ENCODE data around the gene RNF187.
A peak's percentile ranks its signal among the peaks of the same experiment; 100 is the strongest.
"Not testable (repeated sequence)": the region's sequence is repeated elsewhere in the genome, so short reads cannot be mapped to it uniquely, and the experiment has no call there.

Gene RNF187

GRCh38 chr1:228463559-228464455 is 23.4 kb upstream of the RNF187 start:
- peak; percentile 17 for ATAC-seq (ENCODE audit: low read depth)
- TF ChIP-seq CTCF (IDR thresholded peaks at IDR 0.05; ENCODE audit: poor library complexity, severe bottlenecking): no peak

GRCh38 chr1:228464487-228464983 is 22.6 kb upstream of the RNF187 start:
- Histone ChIP-seq H3K4me3 (ENCODE audit: severe bottlenecking) (peak overlapping the region; percentile 33), H3K27me3 (ENCODE audit: insufficient read depth, poor library complexity, severe bottlenecking) (no peaks in the 10 kb centered on the region), H3K9me3 (ENCODE audit: severe bottlenecking) (no peaks in the 10 kb centered on the region), H3K36me3 (ENCODE audit: low read depth) (no peaks in the 10 kb centered on the region), H3K4me1 (ENCODE audit: insufficient read depth, poor library complexity, severe bottlenecking) (no peaks in the 10 kb centered on the region), H3K27ac (ENCODE audit: poor library complexity, severe bottlenecking) (no peak overlapping the region)
- ATAC-seq (ENCODE audit: low read depth) (peak; percentile 92), DNase-seq (ENCODE audit: low spot score) (no peak)
- TF ChIP-seq CTCF (IDR thresholded peaks at IDR 0.05; ENCODE audit: poor library complexity, severe bottlenecking): no peak

More at GRCh38 chr1:228463559-228464455, 23.4 kb upstream of the RNF187 start:
- H3K27me3 ChIP-seq (ENCODE audit: insufficient read depth, poor library complexity, severe bottlenecking): no peaks in the 10 kb centered on the region
- no peak overlapping the region for H3K27ac ChIP-seq (ENCODE audit: poor library complexity, severe bottlenecking)
- H3K4me3 ChIP-seq (ENCODE audit: severe bottlenecking): peak overlapping the region; percentile 33
- DNase-seq (ENCODE audit: low spot score): no peak
- no peaks in the 10 kb centered on the region for H3K9me3 ChIP-seq (ENCODE audit: severe bottlenecking)
- H3K36me3 ChIP-seq (ENCODE audit: low read depth): no peaks in the 10 kb centered on the region
- no peaks in the 10 kb centered on the region for H3K4me1 ChIP-seq (ENCODE audit: insufficient read depth, poor library complexity, severe bottlenecking)

GRCh38 chr1:228465141-228465540 is 22.0 kb upstream of the RNF187 start:
- H3K4me3 ChIP-seq (ENCODE audit: severe bottlenecking): peak overlapping the region; percentile 33
- H3K9me3 ChIP-seq (ENCODE audit: severe bottlenecking): no peaks in the 10 kb centered on the region
- H3K27ac ChIP-seq (ENCODE audit: poor library complexity, severe bottlenecking): no peak overlapping the region
- no peak for ATAC-seq (ENCODE audit: low read depth)
- no peak for TF ChIP-seq CTCF (IDR thresholded peaks at IDR 0.05; ENCODE audit: poor library complexity, severe bottlenecking)
- no peaks in the 10 kb centered on the region for H3K36me3 ChIP-seq (ENCODE audit: low read depth)
- no peaks in the 10 kb centered on the region for H3K4me1 ChIP-seq (ENCODE audit: insufficient read depth, poor library complexity, severe bottlenecking)
- no peak for DNase-seq (ENCODE audit: low spot score)
- no peaks in the 10 kb centered on the region for H3K27me3 ChIP-seq (ENCODE audit: insufficient read depth, poor library complexity, severe bottlenecking)

GRCh38 chr1:228465571-228466146 is 21.5 kb upstream of the RNF187 start:
- Histone ChIP-seq H3K9me3 (ENCODE audit: severe bottlenecking) (no peaks in the 10 kb centered on the region), H3K27ac (ENCODE audit: poor library complexity, severe bottlenecking) (no peak overlapping the region), H3K4me3 (ENCODE audit: severe bottlenecking) (no peak overlapping the region), H3K27me3 (ENCODE audit: insufficient read depth, poor library complexity, severe bottlenecking) (no peaks in the 10 kb centered on the region), H3K36me3 (ENCODE audit: low read depth) (no peaks in the 10 kb centered on the region), H3K4me1 (ENCODE audit: insufficient read depth, poor library complexity, severe bottlenecking) (no peaks in the 10 kb centered on the region)
- ATAC-seq (ENCODE audit: low read depth) (no peak), DNase-seq (ENCODE audit: low spot score) (no peak)
- TF ChIP-seq CTCF (IDR thresholded peaks at IDR 0.05; ENCODE audit: poor library complexity, severe bottlenecking): no peak

- H3K27me3 ChIP-seq (ENCODE audit: insufficient read depth, poor library complexity, severe bottlenecking); H3K27ac ChIP-seq (ENCODE audit: poor library complexity, severe bottlenecking); H3K4me1 ChIP-seq (ENCODE audit: insufficient read depth, poor library complexity, severe bottlenecking); H3K4me3 ChIP-seq (ENCODE audit: severe bottlenecking); DNase-seq (ENCODE audit: low spot score); ATAC-seq (ENCODE audit: low read depth); H3K36me3 ChIP-seq (ENCODE audit: low read depth); H3K9me3 ChIP-seq (ENCODE audit: severe bottlenecking): not testable (repeated sequence)
Measured at GRCh38 chr1:228468188-228468587, 19.0 kb upstream of the RNF187 start.
